ENCODE data around the gene CAV3.

DNA sequence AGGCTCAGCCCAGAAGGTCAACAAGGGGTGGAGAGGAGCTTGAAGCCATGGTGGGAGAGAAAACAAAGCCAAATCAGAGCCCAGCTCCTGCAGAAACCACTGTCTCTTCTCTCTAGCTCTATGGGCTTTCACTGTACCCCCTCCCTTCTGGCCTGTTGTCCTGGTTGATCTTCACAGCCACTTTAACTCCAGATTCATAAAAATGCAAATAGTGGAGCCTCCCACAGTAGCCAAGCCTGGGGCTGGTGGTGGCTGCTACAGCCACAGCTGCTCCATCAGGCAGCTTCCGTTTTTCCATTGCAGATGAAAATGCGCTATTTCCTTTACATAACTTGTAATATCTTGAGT lies 20.7 kb upstream of the CAV3 start:
- TF ChIP-seq, protein P1, sequence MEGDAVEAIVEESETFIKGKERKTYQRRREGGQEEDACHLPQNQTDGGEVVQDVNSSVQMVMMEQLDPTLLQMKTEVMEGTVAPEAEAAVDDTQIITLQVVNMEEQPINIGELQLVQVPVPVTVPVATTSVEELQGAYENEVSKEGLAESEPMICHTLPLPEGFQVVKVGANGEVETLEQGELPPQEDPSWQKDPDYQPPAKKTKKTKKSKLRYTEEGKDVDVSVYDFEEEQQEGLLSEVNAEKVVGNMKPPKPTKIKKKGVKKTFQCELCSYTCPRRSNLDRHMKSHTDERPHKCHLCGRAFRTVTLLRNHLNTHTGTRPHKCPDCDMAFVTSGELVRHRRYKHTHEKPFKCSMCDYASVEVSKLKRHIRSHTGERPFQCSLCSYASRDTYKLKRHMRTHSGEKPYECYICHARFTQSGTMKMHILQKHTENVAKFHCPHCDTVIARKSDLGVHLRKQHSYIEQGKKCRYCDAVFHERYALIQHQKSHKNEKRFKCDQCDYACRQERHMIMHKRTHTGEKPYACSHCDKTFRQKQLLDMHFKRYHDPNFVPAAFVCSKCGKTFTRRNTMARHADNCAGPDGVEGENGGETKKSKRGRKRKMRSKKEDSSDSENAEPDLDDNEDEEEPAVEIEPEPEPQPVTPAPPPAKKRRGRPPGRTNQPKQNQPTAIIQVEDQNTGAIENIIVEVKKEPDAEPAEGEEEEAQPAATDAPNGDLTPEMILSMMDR (IDR thresholded peaks at IDR 0.05), result no peak
- TF ChIP-seq POLR2A (IDR thresholded peaks at IDR 0.05), result no peak

Data from transverse colon (tissue), 3 donors.